ENCODE measurements around the gene LEMD3.

The LEMD3 gene

GRCh38 chr12:65170209-65170881, 962 bp downstream of the LEMD3 start:
- DNase-seq = peak; percentile 36

- DNase-seq = no peak
Measured at GRCh38 chr12:65171073-65171472, 1.7 kb downstream of the LEMD3 start.

- DNase-seq = no peak
Measured at GRCh38 chr12:65171870-65172269, 2.5 kb downstream of the LEMD3 start.

GRCh38 chr12:65175385-65175784, 6.0 kb downstream of the LEMD3 start:
- no peak for DNase-seq

GRCh38 chr12:65182012-65182739, 12.8 kb downstream of the LEMD3 start:
- no peak for DNase-seq

- no peak for DNase-seq
Measured at GRCh38 chr12:65184176-65184857, 14.9 kb downstream of the LEMD3 start.

GRCh38 chr12:65184858-65185229, 15.5 kb downstream of the LEMD3 start:
- DNase-seq = no peak

- DNase-seq = no peak
Measured at GRCh38 chr12:65187665-65188064, 18.3 kb downstream of the LEMD3 start.

- DNase-seq = no peak
Measured at GRCh38 chr12:65188179-65188701, 18.9 kb downstream of the LEMD3 start.

- no peak for DNase-seq
Measured at GRCh38 chr12:65189028-65189718, 19.8 kb downstream of the LEMD3 start.

- no peak for DNase-seq
Measured at GRCh38 chr12:65192963-65193516, 23.7 kb downstream of the LEMD3 start.

GRCh38 chr12:65194949-65195348, 25.6 kb downstream of the LEMD3 start:
- no peak for DNase-seq

- no peak for DNase-seq
Measured at GRCh38 chr12:65195387-65196055, 26.1 kb downstream of the LEMD3 start.

GRCh38 chr12:65196762-65197567, 27.6 kb downstream of the LEMD3 start:
- no peak for DNase-seq

GRCh38 chr12:65199604-65200003, 30.2 kb downstream of the LEMD3 start:
- no peak for DNase-seq

GRCh38 chr12:65200007-65200665, 30.8 kb downstream of the LEMD3 start:
- DNase-seq = no peak

GRCh38 chr12:65203376-65203775, 34.0 kb downstream of the LEMD3 start:
- no peak for DNase-seq

- DNase-seq = no peak
Measured at GRCh38 chr12:65204886-65205525, 35.6 kb downstream of the LEMD3 start.

- no peak for DNase-seq
Measured at GRCh38 chr12:65205886-65206285, 36.5 kb downstream of the LEMD3 start.

- DNase-seq = no peak
Measured at GRCh38 chr12:65208125-65208524, 38.7 kb downstream of the LEMD3 start.
